WTC11 (cell line): ENCODE results near the gene EIF4G3. TPM values are rescaled to one million over a fixed set of nuclear protein-coding genes. Genes with fewer than 3 reads are reported as not detected.

Source experiments
- ATAC-seq: fragments of 200-7000 bp; cut with Tn5 transposase; 2 replicates; pipeline ENCODE4 v1.10.0; 2021; ENCODE audit warnings: mild to moderate bottlenecking, moderate library complexity
- CTCF ChIA-PET: fragments of 300-600 bp; sonication (Branson Sonifier 250); formaldehyde crosslinking; loops from one replicate; lab custom pipeline; 2021; ENCODE audit warnings: antibody characterized with exemption; lab: Charles Lee
- POLR2A ChIA-PET: fragments of 350-600 bp; sonication (Branson Sonifier 250); formaldehyde crosslinking; loops from one replicate; lab custom pipeline; 2021; ENCODE audit warnings: antibody characterized with exemption; lab: Charles Lee
- DNase-seq: peaks from one replicate; pipeline ENCODE4 v3.0.0; 2021; ENCODE audit warnings: low spot score
- H3K27ac Mint-ChIP-seq: 2 replicates; pipeline ENCODE4 v1.8.0; 2021; ENCODE audit warnings: mixed read lengths
- H3K27me3 Mint-ChIP-seq: 2 replicates; pipeline ENCODE4 v1.8.0; 2021; ENCODE audit warnings: low read depth, mild to moderate bottlenecking, moderate library complexity, mixed read lengths
- H3K36me3 Mint-ChIP-seq: 2 replicates; pipeline ENCODE4 v1.8.0; 2021; ENCODE audit warnings: mixed read lengths
- H3K4me1 Mint-ChIP-seq: 2 replicates; pipeline ENCODE4 v1.8.0; 2022; ENCODE audit warnings: mixed read lengths
- H3K4me3 Mint-ChIP-seq: 2 replicates; pipeline ENCODE4 v1.8.0; 2021; ENCODE audit warnings: mild to moderate bottlenecking, moderate library complexity, mixed read lengths
- H3K9me3 Mint-ChIP-seq: 2 replicates; pipeline ENCODE4 v1.8.0; 2021; ENCODE audit warnings: mixed read lengths
- AFF4 ChIP-seq: sonication (generic); formaldehyde crosslinking; IDR thresholded peaks from 2 replicates; pipeline ENCODE4 v1.8.1; 2023; ENCODE audit warnings: mild to moderate bottlenecking, missing genetic modification reagents, borderline replicate concordance
- ATF2 ChIP-seq: sonication (generic); formaldehyde crosslinking; IDR thresholded peaks from 2 replicates; pipeline ENCODE4 v1.8.1; 2022; ENCODE audit warnings: low read depth, missing genetic modification reagents, borderline replicate concordance
- CTCF ChIP-seq: fragments of 200-600 bp; IDR thresholded peaks from 2 replicates; pipeline ENCODE4 v1.8.0; 2022; ENCODE audit warnings: antibody characterized with exemption
- E2F1 ChIP-seq: sonication (generic); formaldehyde crosslinking; IDR thresholded peaks from 2 replicates; pipeline ENCODE4 v1.8.0; 2022; ENCODE audit warnings: mild to moderate bottlenecking, missing genetic modification reagents
- EMX1 ChIP-seq: fragments of 250-450 bp; sonication (Bioruptor Pico); IDR thresholded peaks from 2 replicates; pipeline ENCODE4 v1.8.0; 2021; ENCODE audit warnings: mild to moderate bottlenecking
- FOXK1 ChIP-seq: sonication (generic); formaldehyde crosslinking; IDR thresholded peaks from 2 replicates; pipeline ENCODE4 v1.8.0; 2022; ENCODE audit warnings: mild to moderate bottlenecking, moderate library complexity, missing genetic modification reagents
- GTF2I ChIP-seq: fragments of 250-450 bp; sonication (Bioruptor Pico); conservative IDR thresholded peaks from 2 replicates; pipeline ENCODE4 v1.4.0; 2021; ENCODE audit warnings: mild to moderate bottlenecking
- HMGA2 ChIP-seq: fragments of 250-450 bp; sonication (Bioruptor Pico); IDR thresholded peaks from 2 replicates; pipeline ENCODE4 v1.4.0; 2021; ENCODE audit warnings: mild to moderate bottlenecking, moderate library complexity
- IRF2 ChIP-seq: sonication (generic); formaldehyde crosslinking; IDR thresholded peaks from 2 replicates; pipeline ENCODE4 v1.8.0; 2022; ENCODE audit warnings: low read depth, missing genetic modification reagents, borderline replicate concordance
- KAT7 ChIP-seq: sonication (generic); formaldehyde crosslinking; IDR thresholded peaks from 2 replicates; pipeline ENCODE4 v1.8.1; 2023; ENCODE audit warnings: missing genetic modification reagents, mild to moderate bottlenecking, borderline replicate concordance
- MYBL2 ChIP-seq: sonication (generic); formaldehyde crosslinking; IDR thresholded peaks from 2 replicates; pipeline ENCODE4 v1.8.1; 2023; ENCODE audit warnings: mild to moderate bottlenecking, moderate library complexity, missing genetic modification reagents
- NFE2L1 ChIP-seq: sonication (generic); formaldehyde crosslinking; IDR thresholded peaks from 2 replicates; pipeline ENCODE4 v1.8.1; 2023; ENCODE audit warnings: missing genetic modification reagents
- TEAD4 ChIP-seq: sonication (generic); formaldehyde crosslinking; IDR thresholded peaks from 2 replicates; pipeline ENCODE4 v1.8.0; 2022; ENCODE audit warnings: mild to moderate bottlenecking, missing genetic modification reagents
- ZBTB21 ChIP-seq: sonication (generic); formaldehyde crosslinking; IDR thresholded peaks from 2 replicates; pipeline ENCODE4 v1.8.1; 2023; ENCODE audit warnings: mild to moderate bottlenecking, missing genetic modification reagents, borderline replicate concordance
- ZNF263 ChIP-seq: sonication (generic); formaldehyde crosslinking; IDR thresholded peaks from 2 replicates; pipeline ENCODE4 v1.8.1; 2022; ENCODE audit warnings: low read depth, mild to moderate bottlenecking, moderate library complexity, missing genetic modification reagents
- ZNF281 ChIP-seq: sonication (generic); formaldehyde crosslinking; IDR thresholded peaks from 2 replicates; pipeline ENCODE4 v1.8.0; 2023; ENCODE audit warnings: mild to moderate bottlenecking, missing genetic modification reagents
- ZNF396 ChIP-seq: fragments of 250-450 bp; sonication (Bioruptor Pico); IDR thresholded peaks from 2 replicates; pipeline ENCODE4 v1.8.0; 2021; ENCODE audit warnings: mild to moderate bottlenecking, moderate library complexity, borderline replicate concordance
- ZNF512 ChIP-seq: sonication (generic); formaldehyde crosslinking; IDR thresholded peaks from 2 replicates; pipeline ENCODE4 v1.8.1; 2022; ENCODE audit warnings: missing genetic modification reagents, borderline replicate concordance
- ZNF671 ChIP-seq: fragments of 250-450 bp; sonication (Bioruptor Pico); IDR thresholded peaks from 2 replicates; pipeline ENCODE4 v1.8.0; 2021; ENCODE audit warnings: mild to moderate bottlenecking
- total RNA-seq: library from RNA; stranded (reverse); gene quantifications from 3 replicates; pipeline ENCODE4 v1.2.3, GENCODE V29; 2021

The EIF4G3 gene
- total RNA-seq, 1 experiment from 2014 or later, result 77.7 TPM

- H3K4me1 Mint-ChIP-seq, result no peaks in the 10 kb centered on the region
- DNase-seq (no peak), ATAC-seq (no peak)
- no peaks in the 10 kb centered on the region for H3K36me3 Mint-ChIP-seq
- ChIA-PET CTCF (no interaction called here), POLR2A (interaction anchor here (0.6 kb wide), 1 partner anchor 118 kb away, joined by 5 read pairs; no protein-coding TSS in a partner anchor)
- H3K27me3 Mint-ChIP-seq, result peaks cover 53% of the 10 kb centered on the region
- no peak overlapping the region for H3K4me3 Mint-ChIP-seq
- no peaks in the 10 kb centered on the region for H3K9me3 Mint-ChIP-seq
- TF ChIP-seq EMX1 (CRISPR knock-in tag) (no peak), ATF2 (CRISPR knock-in tag) (no peak), TEAD4 (CRISPR knock-in tag) (no peak)
- no peak overlapping the region for H3K27ac Mint-ChIP-seq
Measured at GRCh38 chr1:21198929-21199328, 22.2 kb upstream of the EIF4G3 start.

- TF ChIP-seq ZNF396 (CRISPR knock-in tag) (no peak), KAT7 (CRISPR knock-in tag) (no peak), ATF2 (CRISPR knock-in tag) (no peak), HMGA2 (CRISPR knock-in tag) (no peak), MYBL2 (CRISPR knock-in tag) (no peak), E2F1 (CRISPR knock-in tag) (no peak), FOXK1 (no peak), ZNF281 (CRISPR knock-in tag) (no peak), ZBTB21 (CRISPR knock-in tag) (no peak), NFE2L1 (CRISPR knock-in tag) (no peak), ZNF671 (CRISPR knock-in tag) (no peak), IRF2 (CRISPR knock-in tag) (no peak), AFF4 (CRISPR knock-in tag) (no peak), ZNF512 (CRISPR knock-in tag) (no peak), GTF2I (CRISPR knock-in tag) (no peak), CTCF (no peak), ZNF263 (CRISPR knock-in tag) (no peak)
- Mint-ChIP-seq H3K36me3 (no peaks in the 10 kb centered on the region), H3K4me3 (no peak overlapping the region), H3K9me3 (no peaks in the 10 kb centered on the region), H3K27ac (no peak overlapping the region), H3K27me3 (peaks cover 93% of the 10 kb centered on the region), H3K4me1 (no peaks in the 10 kb centered on the region)
- ATAC-seq (no peak), DNase-seq (no peak)
- ChIA-PET CTCF (interaction anchor here (0.7 to 1.2 kb wide), 3 partner anchors 9 to 78 kb away, joined by 3 read pairs; no protein-coding TSS in a partner anchor), POLR2A (no interaction called here)
Measured at GRCh38 chr1:21192871-21193270, 16.2 kb upstream of the EIF4G3 start.
